22Rv1 (cell line): ENCODE data around the gene CLEC16A.

Experiments
- CTCF ChIP-seq: fragments of 450-650 bp; IDR thresholded peaks from 2 replicates; pipeline ENCODE4 v1.5.1; 2017; ENCODE audit warnings: mild to moderate bottlenecking
- ZFX ChIP-seq: fragments of 450-650 bp; IDR thresholded peaks from 2 replicates; pipeline ENCODE4 v1.6.1; 2017; ENCODE audit warnings: antibody characterized with exemption, borderline replicate concordance

GRCh38 chr16:11094857-11095565 lies 150.6 kb downstream of the CLEC16A start:
- TF ChIP-seq CTCF (no peak), ZFX (no peak)
